Measurements from ENCODE around the gene MYCL.
"Not testable (repeated sequence)": the region's sequence is repeated elsewhere in the genome, so short reads cannot be mapped to it uniquely, and the experiment has no call there.

The MYCL gene

DNA sequence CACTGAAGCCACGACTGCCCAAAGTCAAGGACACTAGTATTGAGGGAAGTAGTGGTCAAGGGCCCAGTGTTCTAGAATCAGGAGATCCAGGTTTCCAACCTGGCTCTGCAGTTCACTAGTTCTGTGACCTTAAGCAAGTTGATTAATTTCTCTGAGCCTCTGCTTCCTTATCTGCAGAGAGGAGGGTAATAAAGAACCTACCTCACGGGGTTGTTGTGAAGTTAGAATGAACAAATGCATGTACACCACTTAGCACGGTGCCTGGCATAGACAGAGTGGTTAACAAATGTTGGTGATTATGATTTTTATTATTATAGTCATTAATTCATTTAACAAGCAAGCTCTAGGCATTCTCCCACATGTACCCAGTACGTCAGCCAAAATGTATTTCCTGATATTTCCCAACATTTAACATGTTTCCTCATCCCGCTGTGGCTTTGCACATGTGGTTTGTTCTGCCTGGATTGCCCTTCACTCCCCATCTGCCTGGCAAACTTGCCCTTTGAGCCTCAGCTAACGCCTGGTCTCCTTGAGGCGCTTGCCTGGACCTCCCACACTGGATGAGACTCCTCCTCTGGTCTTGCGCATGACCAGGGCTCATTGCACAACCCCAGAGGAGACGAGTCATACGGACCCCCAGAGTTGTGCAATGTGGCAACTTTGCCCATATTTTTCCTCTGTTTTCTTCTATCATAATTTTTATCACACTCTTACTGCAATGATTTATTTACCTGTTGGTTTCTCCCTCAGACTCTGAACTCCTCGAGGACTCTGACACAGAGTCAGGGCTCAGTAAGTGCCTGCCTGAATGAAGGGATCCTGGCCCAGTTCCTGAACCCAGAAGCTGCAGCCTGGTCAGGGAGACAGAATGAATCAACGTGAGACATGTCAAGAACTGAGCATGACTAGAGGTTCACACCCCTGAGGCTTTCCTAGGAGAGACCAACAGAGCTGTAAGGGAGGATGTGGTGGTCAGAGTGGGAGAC is 32.5 kb upstream of the MYCL start:
- Histone ChIP-seq H3K4me3 (ENCODE audit: low read depth in 1 of 2, low read length in 2 of 2) (no peak overlapping the region), H3K27me3 (ENCODE audit: control insufficient read depth in 1 of 2, insufficient read depth in 2 of 2, low read length in 2 of 2) (no peaks in the 10 kb centered on the region), H3K4me1 (ENCODE audit: insufficient read depth, low read length) (no peaks in the 10 kb centered on the region), H3K36me3 (ENCODE audit: insufficient read depth, low read length) (no peaks in the 10 kb centered on the region), H3K9me3 (ENCODE audit: low read length) (no peaks in the 10 kb centered on the region), H3K27ac (ENCODE audit: low read depth, low read length) (no peak overlapping the region), H3K9ac (ENCODE audit: low read length) (no peak overlapping the region)

DNA sequence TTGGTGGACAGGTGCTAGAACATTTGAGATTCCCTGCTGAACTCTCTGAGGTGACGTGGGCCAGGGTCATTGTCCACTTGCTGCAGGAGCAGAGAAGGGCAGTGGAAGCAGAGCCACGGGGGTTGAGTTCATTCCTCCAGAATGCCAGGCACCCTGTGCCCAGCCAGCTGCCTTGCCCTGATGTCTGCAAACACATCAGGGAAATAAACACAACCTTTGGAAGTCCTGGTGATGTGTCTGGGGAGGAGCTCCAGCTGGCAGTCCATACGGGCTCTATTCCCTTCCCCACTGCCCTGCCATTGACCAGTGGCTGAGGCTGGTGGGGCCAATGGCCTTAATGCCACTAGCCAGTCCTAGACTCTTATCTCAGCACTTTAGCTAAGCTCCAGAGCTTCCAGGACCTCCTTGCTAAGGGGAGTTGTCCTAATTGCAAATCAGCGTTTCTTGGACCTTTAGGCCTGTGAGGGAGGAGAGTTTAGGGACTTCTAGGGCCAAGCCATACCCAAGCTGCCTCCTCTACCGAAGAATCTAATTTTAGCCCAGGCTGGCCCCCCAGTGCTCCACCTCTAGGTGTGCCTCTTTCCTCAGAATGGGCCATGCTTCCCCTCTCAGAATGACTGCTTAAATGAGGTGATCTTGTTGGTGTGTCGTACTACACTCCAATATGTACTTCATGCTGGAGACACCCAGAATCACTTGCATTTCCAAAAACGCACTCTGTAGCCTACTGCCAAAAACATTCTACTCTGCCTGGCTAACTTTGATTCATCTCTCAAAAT is 27.3 kb upstream of the MYCL start:
- Histone ChIP-seq H3K9me3 (ENCODE audit: low read length) (no peaks in the 10 kb centered on the region), H3K4me3 (ENCODE audit: low read depth in 1 of 2, low read length in 2 of 2) (no peak overlapping the region), H3K4me1 (ENCODE audit: insufficient read depth, low read length) (no peaks in the 10 kb centered on the region), H3K27ac (ENCODE audit: low read depth, low read length) (no peak overlapping the region), H3K36me3 (ENCODE audit: insufficient read depth, low read length) (no peaks in the 10 kb centered on the region), H3K9ac (ENCODE audit: low read length) (no peak overlapping the region), H3K27me3 (ENCODE audit: control insufficient read depth in 1 of 2, insufficient read depth in 2 of 2, low read length in 2 of 2) (no peaks in the 10 kb centered on the region)

DNA sequence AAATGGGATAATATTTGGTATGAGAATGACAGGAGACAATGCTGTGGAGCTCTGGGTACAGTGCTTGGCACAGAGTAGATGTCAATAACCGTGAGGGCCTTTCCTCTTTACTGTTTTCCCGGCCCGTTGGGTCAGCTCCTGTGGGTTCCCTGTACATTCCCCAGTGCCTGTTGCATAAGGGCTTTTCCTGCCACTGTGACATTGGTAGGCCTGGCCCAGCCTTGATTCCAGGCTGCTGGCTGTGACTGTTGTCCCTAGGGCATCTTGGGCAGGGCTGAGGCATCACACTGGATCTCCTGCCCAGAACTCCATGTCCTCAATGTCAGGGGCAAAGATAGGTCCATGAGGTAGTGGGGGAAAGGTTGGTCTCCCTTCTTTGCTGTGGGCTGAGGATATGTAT is 25.8 kb upstream of the MYCL start:
- Histone ChIP-seq H3K27ac (ENCODE audit: low read depth, low read length) (no peak overlapping the region), H3K9ac (ENCODE audit: low read length) (no peak overlapping the region), H3K4me3 (ENCODE audit: low read depth in 1 of 2, low read length in 2 of 2) (no peak overlapping the region)

DNA sequence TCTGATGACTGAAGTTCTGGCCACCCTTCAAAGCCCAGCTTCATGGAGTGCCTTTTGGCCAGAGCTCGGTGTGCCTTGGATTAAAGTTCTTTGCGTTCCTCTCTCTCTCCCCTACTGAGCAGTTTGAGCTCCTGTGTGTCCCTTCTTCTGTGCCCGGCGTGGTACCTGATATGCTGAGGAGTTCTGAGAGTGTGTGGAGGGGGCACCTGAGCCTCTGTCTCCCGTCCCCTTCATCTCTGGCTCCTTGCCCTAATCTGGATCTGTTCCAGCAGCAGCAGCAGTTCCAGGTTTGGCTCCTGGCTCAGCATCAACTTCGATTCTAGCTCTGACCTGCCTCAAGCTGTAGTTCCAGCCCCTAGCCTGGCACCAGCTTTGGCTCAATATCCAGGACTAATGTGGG is 25.1 kb upstream of the MYCL start:
- Histone ChIP-seq H3K9ac (ENCODE audit: low read length) (no peak overlapping the region), H3K4me1 (ENCODE audit: insufficient read depth, low read length) (no peaks in the 10 kb centered on the region), H3K9me3 (ENCODE audit: low read length) (no peaks in the 10 kb centered on the region), H3K27ac (ENCODE audit: low read depth, low read length) (no peak overlapping the region), H3K36me3 (ENCODE audit: insufficient read depth, low read length) (no peaks in the 10 kb centered on the region), H3K27me3 (ENCODE audit: control insufficient read depth in 1 of 2, insufficient read depth in 2 of 2, low read length in 2 of 2) (no peaks in the 10 kb centered on the region), H3K4me3 (ENCODE audit: low read depth in 1 of 2, low read length in 2 of 2) (no peak overlapping the region)

More for the DNA sequence above, 25.8 kb upstream of the MYCL start:
- no peaks in the 10 kb centered on the region for H3K9me3 ChIP-seq (ENCODE audit: low read length)
- H3K4me1 ChIP-seq (ENCODE audit: insufficient read depth, low read length): no peaks in the 10 kb centered on the region
- H3K27me3 ChIP-seq (ENCODE audit: control insufficient read depth in 1 of 2, insufficient read depth in 2 of 2, low read length in 2 of 2): no peaks in the 10 kb centered on the region
- H3K36me3 ChIP-seq (ENCODE audit: insufficient read depth, low read length): no peaks in the 10 kb centered on the region

DNA sequence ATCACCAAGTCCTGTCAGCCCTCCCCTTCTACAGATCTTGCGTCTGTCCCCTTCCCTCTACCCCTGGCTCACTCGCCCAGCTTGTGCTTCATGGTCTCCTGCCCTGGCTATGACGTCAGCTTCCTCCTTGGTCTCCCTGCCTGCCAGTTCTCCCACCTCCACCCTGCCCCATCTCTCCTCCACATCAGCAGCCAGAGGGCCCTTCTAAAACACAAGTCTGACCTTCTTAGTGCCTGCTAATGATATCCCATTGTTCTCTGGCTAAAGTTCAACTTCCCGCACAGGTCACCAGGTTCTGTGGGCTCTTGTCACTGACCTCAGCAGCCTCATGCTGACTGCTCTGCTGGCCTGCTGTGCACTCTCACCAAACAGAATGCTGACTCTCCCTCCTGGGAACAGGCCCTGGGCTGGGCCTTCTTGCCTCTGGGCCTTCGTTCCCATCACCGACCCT is 24.7 kb upstream of the MYCL start:
- Histone ChIP-seq H3K27ac (ENCODE audit: low read depth, low read length) (no peak overlapping the region), H3K9ac (ENCODE audit: low read length) (no peak overlapping the region)

DNA sequence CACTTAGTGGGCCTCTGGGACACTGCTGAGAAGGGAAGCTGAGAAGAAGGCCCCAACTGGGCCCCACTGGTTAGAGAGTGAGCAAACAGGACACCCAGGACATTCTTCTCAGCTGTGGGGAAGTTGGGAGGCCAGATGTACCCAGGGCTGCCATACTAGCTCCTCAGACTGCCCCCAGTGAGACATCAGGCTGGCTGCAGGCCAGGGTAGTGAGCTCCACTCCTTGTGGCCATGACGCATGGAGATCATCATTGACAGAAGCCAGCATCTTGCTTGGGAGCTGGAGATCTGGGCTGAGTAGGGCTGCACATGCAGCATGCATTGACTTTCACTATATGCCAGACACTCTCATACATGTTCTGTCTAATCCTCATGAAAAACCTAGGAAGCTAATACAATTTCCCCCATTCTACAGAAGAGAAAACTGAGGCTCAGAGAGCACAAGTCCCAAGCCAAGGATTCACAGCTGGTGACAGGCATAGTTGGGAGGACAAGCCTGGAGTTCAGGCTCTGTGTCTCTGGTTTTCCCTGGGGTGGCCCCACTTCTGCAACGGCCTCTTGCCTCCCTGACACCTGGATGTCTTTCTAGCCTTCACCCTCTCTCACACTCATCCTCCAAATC is 24.1 kb upstream of the MYCL start:
- no peaks in the 10 kb centered on the region for H3K9me3 ChIP-seq (ENCODE audit: low read length)
- H3K4me1 ChIP-seq (ENCODE audit: insufficient read depth, low read length): no peaks in the 10 kb centered on the region
- no peaks in the 10 kb centered on the region for H3K27me3 ChIP-seq (ENCODE audit: control insufficient read depth in 1 of 2, insufficient read depth in 2 of 2, low read length in 2 of 2)
- no peak overlapping the region for H3K27ac ChIP-seq (ENCODE audit: low read depth, low read length)
- no peaks in the 10 kb centered on the region for H3K36me3 ChIP-seq (ENCODE audit: insufficient read depth, low read length)
- no peak overlapping the region for H3K9ac ChIP-seq (ENCODE audit: low read length)
- H3K4me3 ChIP-seq (ENCODE audit: low read depth in 1 of 2, low read length in 2 of 2): no peak overlapping the region

More for the DNA sequence above, 24.7 kb upstream of the MYCL start:
- H3K27me3 ChIP-seq (ENCODE audit: control insufficient read depth in 1 of 2, insufficient read depth in 2 of 2, low read length in 2 of 2): no peaks in the 10 kb centered on the region
- no peaks in the 10 kb centered on the region for H3K4me1 ChIP-seq (ENCODE audit: insufficient read depth, low read length)
- H3K9me3 ChIP-seq (ENCODE audit: low read length): no peaks in the 10 kb centered on the region
- H3K36me3 ChIP-seq (ENCODE audit: insufficient read depth, low read length): no peaks in the 10 kb centered on the region
- H3K4me3 ChIP-seq (ENCODE audit: low read depth in 1 of 2, low read length in 2 of 2): no peak overlapping the region

DNA sequence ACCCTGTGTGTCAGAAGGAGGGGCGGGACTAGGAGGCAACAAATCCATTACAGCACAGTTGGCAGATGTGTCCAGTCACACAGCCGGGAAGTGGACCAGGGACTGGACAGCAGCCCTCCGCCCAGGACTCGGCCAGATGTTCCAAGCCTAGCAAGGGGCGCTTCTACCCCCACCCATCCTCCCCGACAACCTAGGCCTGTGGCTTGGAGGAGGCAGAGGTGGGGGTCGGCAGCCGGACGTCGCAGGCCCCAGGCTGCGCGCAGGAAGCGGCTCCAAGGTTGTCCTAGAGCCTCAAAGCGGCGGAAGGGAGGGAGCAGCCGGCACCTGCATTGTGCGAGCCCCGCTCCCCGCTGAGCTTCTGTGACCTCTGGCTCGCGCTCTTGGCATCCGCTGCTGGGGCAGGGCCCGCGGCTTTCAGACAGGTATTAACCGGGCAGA is 20.6 kb upstream of the MYCL start:
- no peak overlapping the region for H3K27ac ChIP-seq (ENCODE audit: low read depth, low read length)
- H3K4me1 ChIP-seq (ENCODE audit: insufficient read depth, low read length): no peaks in the 10 kb centered on the region
- H3K36me3 ChIP-seq (ENCODE audit: insufficient read depth, low read length): no peaks in the 10 kb centered on the region
- H3K27me3 ChIP-seq (ENCODE audit: control insufficient read depth in 1 of 2, insufficient read depth in 2 of 2, low read length in 2 of 2): no peaks in the 10 kb centered on the region
- no peak overlapping the region for H3K4me3 ChIP-seq (ENCODE audit: low read depth in 1 of 2, low read length in 2 of 2)
- H3K9me3 ChIP-seq (ENCODE audit: low read length): no peaks in the 10 kb centered on the region
- no peak overlapping the region for H3K9ac ChIP-seq (ENCODE audit: low read length)

DNA sequence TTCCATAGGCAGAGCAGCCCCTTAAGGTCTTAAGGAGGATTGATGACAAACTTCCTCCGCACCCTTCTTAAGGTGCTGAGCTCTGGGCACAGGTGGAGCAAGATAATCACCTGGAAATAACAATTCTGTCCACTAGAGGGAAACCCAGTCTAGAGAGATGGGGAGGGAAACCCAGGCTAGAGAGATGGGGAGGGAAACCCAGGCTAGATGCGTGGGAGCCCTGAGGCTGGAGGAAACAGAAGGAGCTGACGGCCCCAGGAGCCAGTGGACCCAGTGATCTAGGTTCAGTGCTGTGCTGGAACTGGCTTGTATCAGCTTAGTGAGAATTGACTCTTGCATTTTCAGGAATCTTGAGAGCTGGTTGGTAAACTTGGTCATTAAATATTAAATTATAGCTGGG is 17.8 kb upstream of the MYCL start:
- no peak overlapping the region for H3K4me3 ChIP-seq (ENCODE audit: low read depth in 1 of 2, low read length in 2 of 2)
- H3K36me3 ChIP-seq (ENCODE audit: insufficient read depth, low read length): no peaks in the 10 kb centered on the region
- H3K4me1 ChIP-seq (ENCODE audit: insufficient read depth, low read length): no peaks in the 10 kb centered on the region
- H3K9me3 ChIP-seq (ENCODE audit: low read length): no peaks in the 10 kb centered on the region
- no peaks in the 10 kb centered on the region for H3K27me3 ChIP-seq (ENCODE audit: control insufficient read depth in 1 of 2, insufficient read depth in 2 of 2, low read length in 2 of 2)
- H3K27ac ChIP-seq (ENCODE audit: low read depth, low read length): no peak overlapping the region
- H3K9ac ChIP-seq (ENCODE audit: low read length): no peak overlapping the region

DNA sequence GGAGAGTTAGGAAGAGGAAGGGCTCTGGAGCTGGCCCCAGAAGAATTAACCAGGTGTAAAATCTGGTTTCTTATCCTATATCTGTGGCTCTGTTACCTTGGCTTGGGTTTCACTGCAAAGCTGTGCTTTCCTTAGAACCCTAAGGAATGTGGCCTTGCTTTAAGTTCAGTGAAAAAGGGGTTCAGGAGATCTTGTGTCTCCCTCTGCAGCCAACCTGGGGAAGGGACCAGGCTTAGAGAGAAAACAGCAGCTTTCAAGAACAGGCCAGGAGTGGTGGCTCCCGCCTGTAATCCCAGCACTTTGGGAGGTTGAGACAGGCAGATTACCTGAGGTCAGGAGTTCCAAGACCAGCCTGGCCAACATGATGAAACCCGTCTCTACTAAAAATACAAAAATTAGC is 16.1 kb upstream of the MYCL start:
- Histone ChIP-seq H3K9me3 (ENCODE audit: low read length) (no peaks in the 10 kb centered on the region), H3K36me3 (ENCODE audit: insufficient read depth, low read length) (no peaks in the 10 kb centered on the region), H3K27ac (ENCODE audit: low read depth, low read length) (no peak overlapping the region), H3K4me1 (ENCODE audit: insufficient read depth, low read length) (no peaks in the 10 kb centered on the region), H3K27me3 (ENCODE audit: control insufficient read depth in 1 of 2, insufficient read depth in 2 of 2, low read length in 2 of 2) (no peaks in the 10 kb centered on the region), H3K4me3 (ENCODE audit: low read depth in 1 of 2, low read length in 2 of 2) (no peak overlapping the region), H3K9ac (ENCODE audit: low read length) (no peak overlapping the region)

DNA sequence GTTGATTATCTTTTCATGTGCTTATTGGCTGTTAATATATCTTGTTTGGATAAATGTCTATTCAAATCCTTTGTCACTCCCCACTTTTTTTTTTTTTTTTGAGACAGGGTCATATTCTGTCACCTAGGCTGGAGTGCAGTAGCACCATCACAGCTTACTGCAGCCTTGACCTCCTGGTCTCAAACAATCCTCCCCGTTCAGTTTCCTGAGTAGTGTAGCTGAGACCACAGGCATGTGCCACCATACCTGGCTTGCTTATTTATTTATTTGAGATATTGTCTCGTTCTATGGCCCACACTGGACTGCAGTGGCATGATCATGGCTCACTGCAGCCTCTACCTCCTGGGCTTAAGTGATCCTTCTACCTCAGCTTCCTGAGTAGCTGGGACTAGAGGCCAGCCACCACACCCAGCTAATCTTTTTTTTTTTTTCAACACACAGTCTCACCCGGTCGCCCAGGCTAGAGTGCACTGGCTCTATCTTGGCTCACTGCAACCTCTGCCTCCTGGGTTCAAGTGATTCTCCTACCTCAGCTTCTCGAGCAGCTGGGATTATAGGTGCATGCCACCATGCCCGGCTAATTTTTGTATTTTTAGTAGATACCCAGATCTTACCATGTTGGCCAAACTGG is 13.9 kb upstream of the MYCL start:
- Histone ChIP-seq H3K27me3 (ENCODE audit: control insufficient read depth in 1 of 2, insufficient read depth in 2 of 2, low read length in 2 of 2) (no peaks in the 10 kb centered on the region), H3K9me3 (ENCODE audit: low read length) (no peaks in the 10 kb centered on the region), H3K27ac (ENCODE audit: low read depth, low read length) (no peak overlapping the region), H3K9ac (ENCODE audit: low read length) (no peak overlapping the region), H3K36me3 (ENCODE audit: insufficient read depth, low read length) (no peaks in the 10 kb centered on the region), H3K4me3 (ENCODE audit: low read depth in 1 of 2, low read length in 2 of 2) (no peak overlapping the region), H3K4me1 (ENCODE audit: insufficient read depth, low read length) (no peaks in the 10 kb centered on the region)

DNA sequence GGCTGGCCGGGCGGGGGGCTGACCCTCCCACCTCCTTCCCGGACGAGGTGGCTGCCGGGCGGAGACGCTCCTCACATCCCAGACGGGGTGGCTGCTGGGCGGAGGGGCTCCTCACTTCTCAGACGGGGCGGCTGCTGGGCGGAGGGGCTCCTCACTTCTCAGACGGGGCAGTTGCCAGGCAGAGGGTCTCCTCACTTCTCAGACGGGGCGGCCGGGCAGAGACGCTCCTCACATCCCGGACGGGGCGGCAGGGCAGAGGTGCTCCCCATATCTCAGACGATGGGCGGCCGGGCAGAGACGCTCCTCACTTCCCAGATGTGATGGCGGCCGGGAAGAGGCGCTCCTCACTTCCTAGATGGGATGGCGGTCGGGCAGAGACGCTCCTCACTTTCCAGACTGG is 11.4 kb upstream of the MYCL start:
- not testable (repeated sequence) for H3K27ac ChIP-seq (ENCODE audit: low read depth, low read length); H3K36me3 ChIP-seq (ENCODE audit: insufficient read depth, low read length); H3K9ac ChIP-seq (ENCODE audit: low read length); H3K27me3 ChIP-seq (ENCODE audit: control insufficient read depth in 1 of 2, insufficient read depth in 2 of 2, low read length in 2 of 2); H3K4me1 ChIP-seq (ENCODE audit: insufficient read depth, low read length); H3K4me3 ChIP-seq (ENCODE audit: low read depth in 1 of 2, low read length in 2 of 2); H3K9me3 ChIP-seq (ENCODE audit: low read length)

Data from muscle layer of colon (tissue), 2 donors.